SU-DHL-6 (cell line): Measurements from ENCODE around the gene PCGF5.

Source experiments
- EZH2phosphoT487 ChIP-seq: fragments of 200-600 bp; sonication (generic), shearing (Covaris generic); conservative IDR thresholded peaks from 2 replicates; pipeline ENCODE4 v1.6.1; 2018; ENCODE audit warnings: mild to moderate bottlenecking, antibody characterized with exemption, low read length, moderate library complexity, mixed read lengths
- TF ChIP-seq, protein P1 (sequence below): fragments of 200-600 bp; sonication (generic); IDR thresholded peaks from one replicate; pipeline ENCODE4 v1.5.1; 2017; ENCODE audit warnings: antibody characterized with exemption, mild to moderate bottlenecking, low read length, moderate library complexity; ENCODE audit not compliant: insufficient read depth, poor library complexity, severe bottlenecking

DNA sequence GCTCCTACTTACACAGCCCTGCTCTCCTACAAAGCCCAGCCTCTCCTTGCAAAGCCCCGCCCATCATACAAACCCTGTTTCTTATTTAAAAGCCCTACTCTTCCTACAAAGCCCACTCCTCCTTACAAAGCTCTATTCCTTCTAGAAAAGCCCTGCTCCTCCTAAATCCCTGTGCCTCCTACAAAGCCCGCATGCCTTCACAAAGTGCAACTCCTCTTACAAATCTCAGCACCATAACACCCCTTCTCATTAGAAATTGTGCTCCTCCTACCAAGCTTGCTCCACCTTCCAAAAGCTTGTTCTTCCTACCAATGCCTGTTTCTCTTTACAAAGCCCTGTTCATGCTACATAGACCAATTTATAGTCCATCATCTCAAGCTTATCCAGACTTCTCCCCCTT lies 66.1 kb downstream of the PCGF5 start:
- TF ChIP-seq, protein P1, sequence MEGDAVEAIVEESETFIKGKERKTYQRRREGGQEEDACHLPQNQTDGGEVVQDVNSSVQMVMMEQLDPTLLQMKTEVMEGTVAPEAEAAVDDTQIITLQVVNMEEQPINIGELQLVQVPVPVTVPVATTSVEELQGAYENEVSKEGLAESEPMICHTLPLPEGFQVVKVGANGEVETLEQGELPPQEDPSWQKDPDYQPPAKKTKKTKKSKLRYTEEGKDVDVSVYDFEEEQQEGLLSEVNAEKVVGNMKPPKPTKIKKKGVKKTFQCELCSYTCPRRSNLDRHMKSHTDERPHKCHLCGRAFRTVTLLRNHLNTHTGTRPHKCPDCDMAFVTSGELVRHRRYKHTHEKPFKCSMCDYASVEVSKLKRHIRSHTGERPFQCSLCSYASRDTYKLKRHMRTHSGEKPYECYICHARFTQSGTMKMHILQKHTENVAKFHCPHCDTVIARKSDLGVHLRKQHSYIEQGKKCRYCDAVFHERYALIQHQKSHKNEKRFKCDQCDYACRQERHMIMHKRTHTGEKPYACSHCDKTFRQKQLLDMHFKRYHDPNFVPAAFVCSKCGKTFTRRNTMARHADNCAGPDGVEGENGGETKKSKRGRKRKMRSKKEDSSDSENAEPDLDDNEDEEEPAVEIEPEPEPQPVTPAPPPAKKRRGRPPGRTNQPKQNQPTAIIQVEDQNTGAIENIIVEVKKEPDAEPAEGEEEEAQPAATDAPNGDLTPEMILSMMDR, result no peak
- TF ChIP-seq EZH2phosphoT487, result no peak
